Endothelial cell of umbilical vein (primary cell): ENCODE results near the gene TMEM18. TPM values are rescaled to one million over a fixed set of nuclear protein-coding genes. Genes with fewer than 3 reads are reported as not detected.

Experiments used
- BruUV-seq: library from RNA; stranded (reverse); fragments of 400-500 nt; replicated peaks from 2 replicates; lab custom pipeline; 2021; lab: Mats Ljungman, UMichigan
- CTCF ChIA-PET: fragments of 300-600, 350-600 bp; sonication (Branson Sonifier 250); formaldehyde crosslinking; loops from one replicate; lab custom pipeline; 2021; ENCODE audit warnings: antibody characterized with exemption, inconsistent platforms; lab: Charles Lee
- POLR2A ChIA-PET: fragments of 300-600, 350-600 bp; sonication (Branson Sonifier 250); formaldehyde crosslinking; loops from one replicate; lab custom pipeline; 2021; ENCODE audit warnings: antibody characterized with exemption, inconsistent platforms; lab: Charles Lee
- DNase-seq: peaks from one replicate; pipeline ENCODE4 v3.0.0-alpha.2; 2011; ENCODE audit warnings: low read depth, low spot score
- FAIRE-seq: peaks from 2 replicates; lab custom pipeline; 2011; peaks lifted over from hg19 to GRCh38; lab: Jason Lieb, UNC
- H2AFZ ChIP-seq: 2 replicates; pipeline ENCODE4 v1.6.0; 2012; ENCODE audit warnings: low read depth, low read length, control low read depth, inconsistent platforms
- H3K27ac ChIP-seq: 2 replicates; pipeline ENCODE4 v1.5.1; 2011; ENCODE audit warnings: low read depth, mild to moderate bottlenecking, control low read depth, low read length, moderate library complexity; ENCODE audit not compliant: insufficient read depth
- H3K27me3 ChIP-seq, 2 experiments: 2 replicates each; pipeline versions ENCODE4 v1.6.0 to v1.6.1; 2011; ENCODE audit warnings: low read length in 2 of 2, mixed read lengths in 1 of 2; ENCODE audit not compliant: control insufficient read depth in 2 of 2, insufficient read depth in 2 of 2
- H3K36me3 ChIP-seq, 2 experiments: 2 replicates in 1 of 2; 3 replicates in 1 of 2; pipeline ENCODE4 v1.5.1; 2011; ENCODE audit warnings: low read length in 2 of 2, mild to moderate bottlenecking in 1 of 2, moderate library complexity in 1 of 2; ENCODE audit not compliant: control insufficient read depth in 2 of 2, insufficient read depth in 2 of 2; ENCODE audit errors: extremely low read depth in 1 of 2
- H3K4me1 ChIP-seq: 3 replicates; pipeline ENCODE4 v1.5.1; 2011; ENCODE audit warnings: mild to moderate bottlenecking, low read length; ENCODE audit not compliant: control insufficient read depth, insufficient read depth; ENCODE audit errors: extremely low read depth
- H3K4me2 ChIP-seq: 2 replicates; pipeline ENCODE4 v1.6.1; 2011; ENCODE audit warnings: low read length, control low read depth, mixed read lengths; ENCODE audit not compliant: insufficient read depth
- H3K4me3 ChIP-seq, 3 experiments: fragments of 200-600 bp in 1 of 3; sonication (generic), shearing (Covaris generic) in 1 of 3; replicated peaks in 1 of 3; 2 replicates each; pipeline ENCODE4 v1.5.1; 2011 to 2016; ENCODE audit warnings: control low read depth in 3 of 3, low read length in 3 of 3, mild to moderate bottlenecking in 2 of 3, inconsistent platforms in 1 of 3, low read depth in 1 of 3, moderate library complexity in 1 of 3; ENCODE audit not compliant: insufficient read depth in 1 of 3
- H3K79me2 ChIP-seq: 2 replicates; pipeline ENCODE4 v1.6.0; 2012; ENCODE audit warnings: low read length, inconsistent platforms; ENCODE audit not compliant: control insufficient read depth, insufficient read depth
- H3K9ac ChIP-seq: replicated peaks from 2 replicates; pipeline ENCODE3; 2011; ENCODE audit warnings: low read length, control low read depth; ENCODE audit not compliant: insufficient read depth; ENCODE audit errors: extremely low read depth
- H3K9me1 ChIP-seq: replicated peaks from 3 replicates; pipeline ENCODE4 v1.6.0; 2011; ENCODE audit warnings: mild to moderate bottlenecking, low read length; ENCODE audit not compliant: control insufficient read depth, insufficient read depth; ENCODE audit errors: extremely low read depth
- H3K9me3 ChIP-seq: replicated peaks from 2 replicates; pipeline ENCODE4 v1.5.1; 2012; ENCODE audit warnings: low read length, inconsistent platforms; ENCODE audit not compliant: control insufficient read depth, insufficient read depth
- H4K20me1 ChIP-seq: replicated peaks from 2 replicates; pipeline ENCODE3; 2011; ENCODE audit warnings: mild to moderate bottlenecking, low read length; ENCODE audit not compliant: control insufficient read depth, insufficient read depth; ENCODE audit errors: extremely low read depth
- EZH2 ChIP-seq: IDR thresholded peaks from 2 replicates; pipeline ENCODE4 v1.6.1; 2012; ENCODE audit warnings: borderline replicate concordance, low read depth, mild to moderate bottlenecking, moderate library complexity, low read length, inconsistent platforms; ENCODE audit not compliant: severe bottlenecking
- FOS ChIP-seq: IDR thresholded peaks from 2 replicates; pipeline ENCODE4 v1.6.1; 2011; ENCODE audit warnings: mild to moderate bottlenecking, low read length, moderate library complexity, borderline replicate concordance; ENCODE audit not compliant: insufficient read depth
- GATA2 ChIP-seq: IDR thresholded peaks from 2 replicates; pipeline ENCODE4 v1.7.0; 2011; ENCODE audit warnings: low read depth, mild to moderate bottlenecking, moderate library complexity, mixed read lengths, low read length; ENCODE audit not compliant: insufficient read length, insufficient read depth
- JUN ChIP-seq: IDR thresholded peaks from 2 replicates; pipeline ENCODE4 v1.6.1; 2011; ENCODE audit warnings: borderline replicate concordance, low read depth; ENCODE audit not compliant: insufficient read length, insufficient read depth
- MYC ChIP-seq: IDR thresholded peaks from one replicate; pipeline ENCODE4 v1.6.1; 2011; ENCODE audit warnings: mild to moderate bottlenecking, low read depth, low read length
- POLR2A ChIP-seq: IDR thresholded peaks from 2 replicates; pipeline ENCODE4 v1.6.1; 2012; ENCODE audit warnings: low read depth, mild to moderate bottlenecking, control low read depth, low read length
- POLR2AphosphoS5 ChIP-seq: IDR thresholded peaks from 2 replicates; pipeline ENCODE4 v1.6.1; 2012; ENCODE audit warnings: low read depth, mild to moderate bottlenecking, control low read depth, low read length, moderate library complexity; ENCODE audit not compliant: insufficient read depth
- dilution Hi-C: fragments of 300-500 bp; cut with MboI; formaldehyde crosslinking; loops from one replicate; pipeline ENCODE4 v1.15.0; 2019; ENCODE audit warnings: low sequenced_read_pairs; ENCODE audit not compliant: extremely low pct_ligation_motif_present
- intact Hi-C: fragments of 100-400 bp; cut with micrococcal nuclease; formaldehyde crosslinking; loops from one replicate; pipeline ENCODE4 v1.10.0; 2022
- polyA plus RNA-seq, 4 experiments: library from polyadenylated mRNA; depleted of rRNA in 3 of 4; stranded (reverse) in 3 of 4; unstranded in 1 of 4; fragments of >200 nt; gene quantifications; 2 replicates each; pipeline versions ENCODE4 v1.2.1 to v1.2.3, GENCODE V29; 2011 to 2012; ENCODE audit warnings: missing spikeins in 1 of 4
- total RNA-seq: library from RNA; stranded (reverse); gene quantifications from 2 replicates; pipeline ENCODE4 v1.2.3, GENCODE V29; 2021
- TF ChIP-seq, protein P1 (sequence below): IDR thresholded peaks from 2 replicates; pipeline ENCODE4 v1.6.1; 2011; ENCODE audit not compliant: insufficient read depth, insufficient read length
- TF ChIP-seq, protein P2 (sequence below), 2 donors: IDR thresholded peaks; 1 replicate in 1 of 2; 2 replicates in 1 of 2; pipeline ENCODE4 v1.5.1; 2011; ENCODE audit warnings: low read length in 2 of 2, mild to moderate bottlenecking in 2 of 2, moderate library complexity in 2 of 2, control low read depth in 1 of 2, inconsistent platforms in 1 of 2, low read depth in 1 of 2; ENCODE audit not compliant: insufficient read depth in 1 of 2; ENCODE audit errors: extremely low read depth in 1 of 2

The TMEM18 gene
- total and polyA plus RNA-seq, 2 donors (not counting 3 experiments of a cell fraction or from before 2014, with no cell fraction given) = 19.1 to 23.1 TPM

DNA sequence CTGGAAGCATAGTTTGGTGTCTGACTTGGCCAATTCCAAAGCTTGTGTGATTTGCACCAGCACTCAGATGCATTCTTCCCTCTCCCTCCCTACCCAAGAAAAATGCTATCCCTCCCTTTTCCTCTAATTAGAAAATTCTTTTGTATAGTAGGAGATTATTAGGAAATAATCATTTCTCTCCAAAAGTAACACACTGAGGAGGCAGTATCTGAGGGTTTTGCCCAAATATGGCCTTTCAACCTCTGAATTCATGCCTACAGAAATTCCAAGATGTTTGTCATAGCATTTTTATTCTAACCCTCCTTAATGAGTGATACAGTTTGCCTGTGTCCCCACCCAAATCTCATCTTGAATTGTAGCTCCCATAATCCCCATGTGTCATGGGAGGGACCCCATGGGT, 5.0 kb upstream of the TMEM18 start:
- POLR2A ChIA-PET = no interaction called here

DNA sequence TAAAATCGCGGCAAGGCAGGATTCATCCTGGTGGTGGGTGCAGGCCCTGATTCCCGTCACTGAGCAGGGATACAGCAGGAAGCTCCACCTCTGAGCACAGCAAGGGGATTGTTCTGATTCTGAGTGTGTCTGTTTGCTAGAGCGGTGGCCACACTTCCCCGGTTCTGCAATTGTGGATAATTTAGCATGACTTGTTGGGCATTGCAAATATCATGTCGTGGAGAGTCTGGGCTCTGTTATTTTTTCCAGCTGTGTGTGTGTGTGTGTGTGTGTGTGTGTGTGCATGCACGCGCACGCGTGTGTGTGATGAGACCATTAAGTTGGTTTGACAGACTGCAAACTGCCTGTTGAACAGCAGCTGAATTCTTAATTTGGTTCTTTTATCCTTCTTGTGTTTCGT, 4.1 kb upstream of the TMEM18 start:
- ChIA-PET CTCF (interaction anchor here (1.2 kb wide), 1 partner anchor 14 kb away, joined by 3 read pairs; no protein-coding TSS in a partner anchor), POLR2A (no interaction called here)
- H3K4me3 ChIP-seq = no peak overlapping the region
- no peaks in the 10 kb centered on the region for H3K27me3 ChIP-seq
- H4K20me1 ChIP-seq = no peaks in the 10 kb centered on the region
- intact Hi-C loops (no loop called here), dilution Hi-C loops (no loop called here)
- H3K9me3 ChIP-seq = no peaks in the 10 kb centered on the region
- FAIRE-seq (no peak), DNase-seq (no peak)
- H3K4me2 ChIP-seq = no peak overlapping the region
- no peaks in the 10 kb centered on the region for H3K36me3 ChIP-seq
- no TSS peak for BruUV-seq
- TF ChIP-seq JUN = no peak
- no peak for TF ChIP-seq POLR2AphosphoS5
- no peak for TF ChIP-seq EZH2
- TF ChIP-seq GATA2 = no peak
- no peak for TF ChIP-seq MYC
- no peak for TF ChIP-seq POLR2A
- no peak for TF ChIP-seq FOS
- TF ChIP-seq, protein P1, sequence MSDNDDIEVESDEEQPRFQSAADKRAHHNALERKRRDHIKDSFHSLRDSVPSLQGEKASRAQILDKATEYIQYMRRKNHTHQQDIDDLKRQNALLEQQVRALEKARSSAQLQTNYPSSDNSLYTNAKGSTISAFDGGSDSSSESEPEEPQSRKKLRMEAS = no peak
- TF ChIP-seq, protein P2, sequence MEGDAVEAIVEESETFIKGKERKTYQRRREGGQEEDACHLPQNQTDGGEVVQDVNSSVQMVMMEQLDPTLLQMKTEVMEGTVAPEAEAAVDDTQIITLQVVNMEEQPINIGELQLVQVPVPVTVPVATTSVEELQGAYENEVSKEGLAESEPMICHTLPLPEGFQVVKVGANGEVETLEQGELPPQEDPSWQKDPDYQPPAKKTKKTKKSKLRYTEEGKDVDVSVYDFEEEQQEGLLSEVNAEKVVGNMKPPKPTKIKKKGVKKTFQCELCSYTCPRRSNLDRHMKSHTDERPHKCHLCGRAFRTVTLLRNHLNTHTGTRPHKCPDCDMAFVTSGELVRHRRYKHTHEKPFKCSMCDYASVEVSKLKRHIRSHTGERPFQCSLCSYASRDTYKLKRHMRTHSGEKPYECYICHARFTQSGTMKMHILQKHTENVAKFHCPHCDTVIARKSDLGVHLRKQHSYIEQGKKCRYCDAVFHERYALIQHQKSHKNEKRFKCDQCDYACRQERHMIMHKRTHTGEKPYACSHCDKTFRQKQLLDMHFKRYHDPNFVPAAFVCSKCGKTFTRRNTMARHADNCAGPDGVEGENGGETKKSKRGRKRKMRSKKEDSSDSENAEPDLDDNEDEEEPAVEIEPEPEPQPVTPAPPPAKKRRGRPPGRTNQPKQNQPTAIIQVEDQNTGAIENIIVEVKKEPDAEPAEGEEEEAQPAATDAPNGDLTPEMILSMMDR (IDR thresholded peaks at IDR 0.05; ENCODE audit: extremely low read depth in 1 of 2, insufficient read depth in 1 of 2, low read depth in 1 of 2, low read length in 2 of 2) = no peak
- H2AFZ ChIP-seq = no peak overlapping the region
- H3K4me1 ChIP-seq = peaks cover 3% of the 10 kb centered on the region
- no peak overlapping the region for H3K27ac ChIP-seq
- no peaks in the 10 kb centered on the region for H3K9me1 ChIP-seq
- H3K9ac ChIP-seq = no peak overlapping the region
- no peaks in the 10 kb centered on the region for H3K79me2 ChIP-seq

More for the DNA sequence above, 5.0 kb upstream of the TMEM18 start:
- Histone ChIP-seq H2AFZ (no peak overlapping the region), H3K4me3 (no peak overlapping the region), H3K36me3 (no peaks in the 10 kb centered on the region), H3K27ac (no peak overlapping the region), H3K9ac (no peak overlapping the region), H3K27me3 (no peaks in the 10 kb centered on the region), H3K9me1 (no peaks in the 10 kb centered on the region), H3K9me3 (no peaks in the 10 kb centered on the region), H3K4me1 (peaks cover 3% of the 10 kb centered on the region), H4K20me1 (no peaks in the 10 kb centered on the region), H3K79me2 (no peaks in the 10 kb centered on the region), H3K4me2 (no peak overlapping the region)
- DNase-seq = no peak
- no peak for FAIRE-seq
- no peak for TF ChIP-seq POLR2AphosphoS5
- no peak for TF ChIP-seq GATA2
- TF ChIP-seq, protein P1 = no peak
- TF ChIP-seq, protein P2 (IDR thresholded peaks at IDR 0.05; ENCODE audit: extremely low read depth in 1 of 2, insufficient read depth in 1 of 2, low read depth in 1 of 2, low read length in 2 of 2) = no peak
- intact Hi-C loops (no loop called here), dilution Hi-C loops (no loop called here)
- CTCF ChIA-PET = interaction anchor here (1.2 kb wide), 1 partner anchor 15 kb away, joined by 3 read pairs; no protein-coding TSS in a partner anchor
- no TSS peak for BruUV-seq
